H9 (cell line): ENCODE data around the gene LY6G6F. TPM values are rescaled to one million over a fixed set of nuclear protein-coding genes. Genes with fewer than 3 reads are reported as not detected.
A peak's percentile ranks its signal among the peaks of the same experiment; 100 is the strongest.

ENCODE experiments used
- DNase-seq: peaks from one replicate; pipeline ENCODE4 v3.0.0-alpha.2; 2017
- H2AFZ ChIP-seq: one replicate; pipeline ENCODE4 v1.6.1; 2013; ENCODE audit warnings: mild to moderate bottlenecking, low read length, control low read depth, moderate library complexity
- H2AK5ac ChIP-seq: 2 replicates; pipeline ENCODE4 v1.6.1; 2013; ENCODE audit warnings: low read length, control low read depth, mixed read lengths; ENCODE audit not compliant: insufficient read length
- H2BK120ac ChIP-seq: one replicate; pipeline ENCODE4 v1.6.1; 2013; ENCODE audit warnings: low read depth, mild to moderate bottlenecking, low read length, control low read depth, inconsistent platforms; ENCODE audit not compliant: poor library complexity, severe bottlenecking
- H2BK12ac ChIP-seq: 2 replicates; pipeline ENCODE4 v1.6.1; 2013; ENCODE audit warnings: low read length, control low read depth, mixed read lengths, low read depth; ENCODE audit not compliant: insufficient read length
- H2BK15ac ChIP-seq: 2 replicates; pipeline ENCODE4 v1.6.1; 2013; ENCODE audit warnings: low read depth, low read length, control low read depth
- H2BK20ac ChIP-seq: one replicate; pipeline ENCODE4 v1.6.1; 2013; ENCODE audit warnings: low read depth, mild to moderate bottlenecking, low read length, control low read depth, inconsistent platforms; ENCODE audit not compliant: poor library complexity, severe bottlenecking
- H2BK5ac ChIP-seq: 2 replicates; pipeline ENCODE4 v1.6.1; 2013; ENCODE audit warnings: low read length, control low read depth, mixed read lengths; ENCODE audit not compliant: insufficient read length
- H3K14ac ChIP-seq: 2 replicates; pipeline ENCODE4 v1.6.1; 2013; ENCODE audit warnings: low read length, control low read depth; ENCODE audit not compliant: insufficient read depth
- H3K18ac ChIP-seq: 2 replicates; pipeline ENCODE4 v1.6.1; 2013; ENCODE audit warnings: low read depth, mild to moderate bottlenecking, mixed read lengths, low read length, control low read depth; ENCODE audit not compliant: insufficient read length
- H3K23ac ChIP-seq: 2 replicates; pipeline ENCODE4 v1.6.1; 2013; ENCODE audit warnings: low read length, control low read depth, mixed read lengths, low read depth; ENCODE audit not compliant: insufficient read length
- H3K23me2 ChIP-seq: 2 replicates; pipeline ENCODE4 v1.6.1; 2013; ENCODE audit warnings: low read depth, mild to moderate bottlenecking, mixed read lengths, low read length, control low read depth; ENCODE audit not compliant: insufficient read length, poor library complexity, severe bottlenecking
- H3K27ac ChIP-seq: 2 replicates; pipeline ENCODE4 v1.5.1; 2013; ENCODE audit warnings: low read length, control low read depth, mixed read lengths, low read depth; ENCODE audit not compliant: insufficient read length
- H3K27me3 ChIP-seq: 2 replicates; pipeline ENCODE4 v1.6.1; 2013; ENCODE audit warnings: low read length, control low read depth, inconsistent platforms; ENCODE audit not compliant: insufficient read depth
- H3K4ac ChIP-seq: 2 replicates; pipeline ENCODE4 v1.6.1; 2013; ENCODE audit warnings: low read depth, mild to moderate bottlenecking, control low read depth, inconsistent platforms, low read length, moderate library complexity
- H3K4me1 ChIP-seq: 2 replicates; pipeline ENCODE4 v1.6.1; 2013; ENCODE audit warnings: low read length, control low read depth, inconsistent platforms; ENCODE audit not compliant: insufficient read depth
- H3K4me2 ChIP-seq: 2 replicates; pipeline ENCODE4 v1.6.1; 2013; ENCODE audit warnings: low read length, control low read depth, mixed read lengths; ENCODE audit not compliant: insufficient read length, insufficient read depth
- H3K56ac ChIP-seq: 2 replicates; pipeline ENCODE4 v1.6.1; 2013; ENCODE audit warnings: low read depth, mild to moderate bottlenecking, mixed read lengths, low read length, control low read depth; ENCODE audit not compliant: insufficient read length
- H3K79me1 ChIP-seq: 2 replicates; pipeline ENCODE4 v1.6.1; 2013; ENCODE audit warnings: low read depth, mild to moderate bottlenecking, moderate library complexity, low read length, control low read depth, inconsistent platforms; ENCODE audit not compliant: insufficient read depth, poor library complexity, severe bottlenecking
- H3K79me2 ChIP-seq: 2 replicates; pipeline ENCODE4 v1.6.1; 2013; ENCODE audit warnings: low read length, control low read depth, inconsistent platforms; ENCODE audit not compliant: insufficient read depth
- H3K9ac ChIP-seq: 2 replicates; pipeline ENCODE4 v1.6.1; 2013; ENCODE audit warnings: low read length, control low read depth, mixed read lengths; ENCODE audit not compliant: insufficient read length; ENCODE audit errors: extremely low read depth
- H3K9me3 ChIP-seq: one replicate; pipeline ENCODE4 v1.6.1; 2013; ENCODE audit warnings: low read depth, low read length, inconsistent platforms; ENCODE audit not compliant: control insufficient read depth
- H3T11ph ChIP-seq: one replicate; pipeline ENCODE4 v1.6.1; 2013; ENCODE audit warnings: mild to moderate bottlenecking, low read length, control low read depth, inconsistent platforms
- H4K20me1 ChIP-seq: one replicate; pipeline ENCODE4 v1.6.1; 2013; ENCODE audit not compliant: control insufficient read depth, insufficient read length, insufficient read depth
- H4K5ac ChIP-seq: 2 replicates; pipeline ENCODE4 v1.6.1; 2013; ENCODE audit warnings: low read depth, mild to moderate bottlenecking, mixed read lengths, low read length, control low read depth; ENCODE audit not compliant: insufficient read length
- H4K8ac ChIP-seq: replicated peaks from 2 replicates; pipeline ENCODE4 v1.6.1; 2013; ENCODE audit warnings: low read length, control low read depth, mixed read lengths, low read depth; ENCODE audit not compliant: insufficient read length
- H4K91ac ChIP-seq: 2 replicates; pipeline ENCODE4 v1.6.1; 2013; ENCODE audit warnings: low read depth, mild to moderate bottlenecking, moderate library complexity, mixed read lengths, low read length, control low read depth; ENCODE audit not compliant: insufficient read length
- H3K27ac Mint-ChIP-seq, 3 experiments: 2 replicates in 2 of 3; 3 replicates in 1 of 3; pipeline ENCODE4 v1.8.0; 2020 to 2021; ENCODE audit warnings: mixed read lengths in 3 of 3, mild to moderate bottlenecking in 1 of 3, moderate library complexity in 1 of 3
- H3K27me3 Mint-ChIP-seq: 2 replicates; pipeline ENCODE4 v1.8.0; 2021; ENCODE audit warnings: low read depth, mild to moderate bottlenecking, moderate library complexity, mixed read lengths
- H3K36me3 Mint-ChIP-seq, 3 experiments: 2 replicates in 2 of 3; 3 replicates in 1 of 3; pipeline ENCODE4 v1.8.0; 2020 to 2021; ENCODE audit warnings: low read depth in 3 of 3, mixed read lengths in 3 of 3; ENCODE audit not compliant: insufficient read depth in 1 of 3
- H3K4me1 Mint-ChIP-seq, 2 experiments: 2 replicates each; pipeline ENCODE4 v1.8.0; 2020; ENCODE audit warnings: mixed read lengths in 2 of 2
- H3K4me3 Mint-ChIP-seq, 2 experiments: 2 replicates in 1 of 2; 3 replicates in 1 of 2; pipeline ENCODE4 v1.8.0; 2020 to 2021; ENCODE audit warnings: mild to moderate bottlenecking in 2 of 2, mixed read lengths in 2 of 2, moderate library complexity in 1 of 2
- H3K9me3 Mint-ChIP-seq, 2 experiments: 2 replicates in 1 of 2; 3 replicates in 1 of 2; pipeline ENCODE4 v1.8.0; 2020; ENCODE audit warnings: mild to moderate bottlenecking in 2 of 2, mixed read lengths in 2 of 2, moderate library complexity in 1 of 2
- WGBS: extraction: QIAGEN DNeasy Blood & Tissue Kit; methylation state at CpG from one replicate; pipeline ENCODE4 v1.1.7; 2013; ENCODE audit warnings: missing lambda C conversion rate, low lambda C conversion rate, mixed read lengths; ENCODE audit not compliant: insufficient read length; ENCODE audit errors: extremely low coverage; 5-methylcytosine and 5-hydroxymethylcytosine counted together
- total RNA-seq: library from RNA; stranded (reverse); gene quantifications from 2 replicates; pipeline ENCODE4 v1.2.1, GENCODE V29; 2021
- TF ChIP-seq, protein P1 (sequence below): fragments of 200-600 bp; sonication (generic); conservative IDR thresholded peaks from 3 replicates; pipeline ENCODE4 v1.8.0; 2021; ENCODE audit warnings: antibody characterized with exemption, mild to moderate bottlenecking

The LY6G6F gene
- total RNA-seq, 1 experiment from 2014 or later = not detected

DNA sequence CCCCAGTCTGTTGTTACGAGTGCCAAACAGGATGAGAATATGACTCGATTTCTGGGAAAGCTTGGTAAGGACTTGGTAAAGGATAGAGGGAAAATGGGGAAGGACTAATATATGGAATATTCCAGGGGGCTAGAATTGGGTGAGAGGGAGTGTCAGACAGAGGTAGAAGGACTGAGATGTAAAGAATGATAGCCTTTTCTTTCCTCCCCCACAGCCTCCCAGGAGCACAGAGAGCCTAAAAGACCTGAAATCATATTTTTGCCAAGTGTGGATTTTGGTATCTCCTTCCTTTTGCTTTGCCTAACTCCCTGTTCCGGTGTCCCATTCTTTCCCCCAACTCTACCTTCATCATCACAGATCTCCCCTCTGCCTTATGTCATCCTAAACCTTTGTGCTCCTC, 36.2 kb downstream of the LY6G6F start:
- H3K36me3 Mint-ChIP-seq = peaks cover 16 to 46% (median 25%) of the 10 kb centered on the region in 3 experiments
- Histone ChIP-seq H3T11ph (no peak overlapping the region), H2BK15ac (no peak overlapping the region), H4K5ac (no peak overlapping the region), H2BK120ac (no peak overlapping the region), H3K27me3 (no peaks in the 10 kb centered on the region), H3K14ac (no peak overlapping the region), H3K9ac (no peak overlapping the region), H3K18ac (no peak overlapping the region), H4K20me1 (no peaks in the 10 kb centered on the region), H3K9me3 (no peaks in the 10 kb centered on the region), H2BK20ac (no peak overlapping the region), H2AK5ac (no peak overlapping the region), H2BK5ac (no peak overlapping the region), H4K8ac (no peak overlapping the region), H3K4ac (no peak overlapping the region), H2BK12ac (no peak overlapping the region), H3K79me2 (no peaks in the 10 kb centered on the region), H3K56ac (no peak overlapping the region), H3K4me2 (no peak overlapping the region), H2AFZ (no peak overlapping the region), H3K4me1 (peaks cover 8% of the 10 kb centered on the region), H3K23me2 (peaks cover 10% of the 10 kb centered on the region), H3K79me1 (no peaks in the 10 kb centered on the region), H3K23ac (no peak overlapping the region), H3K27ac (no peak overlapping the region), H4K91ac (no peak overlapping the region)
- peaks cover 27 to 43% of the 10 kb centered on the region in 2 experiments for H3K4me1 Mint-ChIP-seq
- no peak overlapping the region for H3K4me3 Mint-ChIP-seq
- no CpG with 5 or more reads among the region's 3 CpGs for whole genome bisulfite sequencing
- H3K27me3 Mint-ChIP-seq = no peaks in the 10 kb centered on the region
- H3K27ac Mint-ChIP-seq = peak overlapping the region in 1 of 3 experiments; percentile 9; a peak in 2 of 7 replicates
- H3K9me3 Mint-ChIP-seq = no peaks in the 10 kb centered on the region
- TF ChIP-seq, protein P1, sequence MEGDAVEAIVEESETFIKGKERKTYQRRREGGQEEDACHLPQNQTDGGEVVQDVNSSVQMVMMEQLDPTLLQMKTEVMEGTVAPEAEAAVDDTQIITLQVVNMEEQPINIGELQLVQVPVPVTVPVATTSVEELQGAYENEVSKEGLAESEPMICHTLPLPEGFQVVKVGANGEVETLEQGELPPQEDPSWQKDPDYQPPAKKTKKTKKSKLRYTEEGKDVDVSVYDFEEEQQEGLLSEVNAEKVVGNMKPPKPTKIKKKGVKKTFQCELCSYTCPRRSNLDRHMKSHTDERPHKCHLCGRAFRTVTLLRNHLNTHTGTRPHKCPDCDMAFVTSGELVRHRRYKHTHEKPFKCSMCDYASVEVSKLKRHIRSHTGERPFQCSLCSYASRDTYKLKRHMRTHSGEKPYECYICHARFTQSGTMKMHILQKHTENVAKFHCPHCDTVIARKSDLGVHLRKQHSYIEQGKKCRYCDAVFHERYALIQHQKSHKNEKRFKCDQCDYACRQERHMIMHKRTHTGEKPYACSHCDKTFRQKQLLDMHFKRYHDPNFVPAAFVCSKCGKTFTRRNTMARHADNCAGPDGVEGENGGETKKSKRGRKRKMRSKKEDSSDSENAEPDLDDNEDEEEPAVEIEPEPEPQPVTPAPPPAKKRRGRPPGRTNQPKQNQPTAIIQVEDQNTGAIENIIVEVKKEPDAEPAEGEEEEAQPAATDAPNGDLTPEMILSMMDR = no peak
- DNase-seq = no peak
